Left lung (tissue), 10 donors: ENCODE data around the gene HEMGN. TPM values are rescaled to one million over a fixed set of nuclear protein-coding genes. Genes with fewer than 3 reads are reported as not detected.
A peak's percentile ranks its signal among the peaks of the same experiment; 100 is the strongest.

Experiments
- ATAC-seq: fragments of 200-7000 bp; cut with Tn5 transposase; one replicate; pipeline ENCODE4 v1.9.1; 2020; ENCODE audit warnings: moderate library complexity
- DNase-seq, 4 donors: peaks; one replicate each; pipeline ENCODE4 v3.0.0-alpha.2; 2013 to 2020
- H3K27ac ChIP-seq, 2 donors: fragments of 200-600 bp; sonication (generic) in 1 of 2; one replicate each; pipeline versions ENCODE4 v1.5.0 to v1.8.0; 2020 to 2021
- H3K27me3 ChIP-seq, 2 donors: fragments of 200-600 bp; sonication (generic) in 1 of 2; one replicate each; pipeline versions ENCODE4 v1.5.0 to v1.8.0; 2020 to 2021
- H3K36me3 ChIP-seq, 2 donors: fragments of 200-600 bp; sonication (generic) in 1 of 2; one replicate each; pipeline versions ENCODE4 v1.5.0 to v1.8.0; 2020 to 2021
- H3K4me1 ChIP-seq, 2 donors: fragments of 200-600 bp; one replicate each; pipeline ENCODE4 v1.8.0; 2021
- H3K4me3 ChIP-seq, 2 donors: fragments of 200-600 bp; sonication (generic) in 1 of 2; one replicate each; pipeline versions ENCODE4 v1.5.0 to v1.8.0; 2020 to 2021; ENCODE audit warnings: mild to moderate bottlenecking in 1 of 2
- H3K9me3 ChIP-seq, 2 donors: fragments of 200-600 bp; sonication (generic) in 1 of 2; one replicate each; pipeline versions ENCODE4 v1.5.0 to v1.8.0; 2020 to 2021
- CTCF ChIP-seq, 2 donors: fragments of 200-600 bp; sonication (generic) in 1 of 2; IDR thresholded peaks; one replicate each; pipeline versions ENCODE4 v1.5.0 to v1.8.0; 2021; ENCODE audit warnings: antibody characterized with exemption in 2 of 2
- intact Hi-C, 2 donors: fragments of 100-400 bp; cut with DNase I; formaldehyde crosslinking; loops; one replicate each; pipeline versions ENCODE4 v1.11.2 to v1.14.2; 2022
- polyA plus RNA-seq, 6 donors: library from polyadenylated mRNA; unstranded; fragments of 120-200 nt; gene quantifications; one replicate each; pipeline ENCODE4 v1.2.1, GENCODE V29; 2013; ENCODE audit not compliant: insufficient read length in 6 of 6
- total RNA-seq, 2 donors: library from RNA; stranded (reverse); fragmentation: NEBNext Ultra II Directional; extraction: Animal tissue kit (Norgen Biotek cat#: 25700); gene quantifications; one replicate each; pipeline ENCODE4 v1.2.1, GENCODE V29; 2021
- donor health status: DM: no; HTN: yes; CAD: no.
- donor health status: DM: no; HTN: no; CAD: no.

HEMGN gene
- total and polyA plus RNA-seq, 8 donors: 0.15 to 9.8 (median 4.1) TPM

- H3K27me3 ChIP-seq: no peaks in the 10 kb centered on the region
- peaks cover 0 to 62% of the 10 kb centered on the region in 2 donors for H3K4me1 ChIP-seq
- no peaks in the 10 kb centered on the region for H3K9me3 ChIP-seq
- H3K27ac ChIP-seq: peak overlapping the region in 1 of 2 donors; percentile 95
- ATAC-seq: no peak
- intact Hi-C loops: no loop called here
- no peak overlapping the region for H3K4me3 ChIP-seq
- TF ChIP-seq CTCF (IDR thresholded peaks at IDR 0.05): no peak
- peaks cover 0 to 19% of the 10 kb centered on the region in 2 donors for H3K36me3 ChIP-seq
- DNase-seq: no peak
These were observed 32.7 kb downstream of the HEMGN start for GRCh38 chr9:97905228-97905627.

- Histone ChIP-seq H3K4me1 (peaks cover 0 to 58% of the 10 kb centered on the region in 2 donors), H3K4me3 (no peak overlapping the region), H3K27ac (peak overlapping the region in 1 of 2 donors; percentile 95), H3K36me3 (peaks cover 0 to 19% of the 10 kb centered on the region in 2 donors), H3K9me3 (no peaks in the 10 kb centered on the region), H3K27me3 (no peaks in the 10 kb centered on the region)
- DNase-seq (no peak), ATAC-seq (no peak)
- TF ChIP-seq CTCF (IDR thresholded peaks at IDR 0.05): no peak
- intact Hi-C loops: loop anchor here in 1 of 2 donors (5.0 kb wide), 1 partner anchor 192 kb away; no protein-coding TSS in a partner anchor
These were observed 33.2 kb downstream of the HEMGN start for GRCh38 chr9:97904725-97905124.

- Histone ChIP-seq H3K9me3 (no peaks in the 10 kb centered on the region), H3K36me3 (peaks cover 0 to 15% of the 10 kb centered on the region in 2 donors), H3K4me3 (no peak overlapping the region), H3K27ac (no peak overlapping the region), H3K27me3 (no peaks in the 10 kb centered on the region), H3K4me1 (peaks cover 0 to 43% of the 10 kb centered on the region in 2 donors)
- TF ChIP-seq CTCF (IDR thresholded peaks at IDR 0.05): no peak
- ATAC-seq: no peak
- no peak for DNase-seq
- intact Hi-C loops: loop anchor here in 1 of 2 donors (5.0 kb wide), 1 partner anchor 191 kb away; no protein-coding TSS in a partner anchor
These were observed 34.8 kb downstream of the HEMGN start for GRCh38 chr9:97903177-97903576.

GRCh38 chr9:97900738-97901565 lies 37.0 kb downstream of the HEMGN start:
- Histone ChIP-seq H3K9me3 (no peaks in the 10 kb centered on the region), H3K27me3 (no peaks in the 10 kb centered on the region), H3K4me3 (no peak overlapping the region), H3K36me3 (peaks cover 0 to 15% of the 10 kb centered on the region in 2 donors), H3K4me1 (peaks cover 0 to 22% of the 10 kb centered on the region in 2 donors), H3K27ac (no peak overlapping the region)
- intact Hi-C loops: loop anchor here in 1 of 2 donors (5.0 kb wide), 1 partner anchor 189 kb away; no protein-coding TSS in a partner anchor
- peak; percentile 88 for ATAC-seq
- DNase-seq: peak in 1 of 4 donors; percentile 35
- peak; percentile 56 to 69 for TF ChIP-seq CTCF (IDR thresholded peaks at IDR 0.05)

GRCh38 chr9:97900103-97900737 lies 37.8 kb downstream of the HEMGN start:
- Histone ChIP-seq H3K27me3 (no peaks in the 10 kb centered on the region), H3K4me3 (no peak overlapping the region), H3K4me1 (peaks cover 0 to 14% of the 10 kb centered on the region in 2 donors), H3K9me3 (no peaks in the 10 kb centered on the region), H3K36me3 (peaks cover 0 to 15% of the 10 kb centered on the region in 2 donors), H3K27ac (no peak overlapping the region)
- DNase-seq (no peak), ATAC-seq (peak; percentile 18)
- intact Hi-C loops: loop anchor here in 1 of 2 donors (5.0 kb wide), 1 partner anchor 188 kb away; no protein-coding TSS in a partner anchor
- no peak for TF ChIP-seq CTCF (IDR thresholded peaks at IDR 0.05)
